SU-DHL-6 (cell line): Measurements from ENCODE around the gene SEPTIN10.

ENCODE experiments used
- H2AFZ ChIP-seq: fragments of 200-600 bp; sonication (generic); 2 replicates; pipeline ENCODE4 v1.6.1; 2014; ENCODE audit warnings: low read depth, mild to moderate bottlenecking, moderate library complexity, mixed read lengths, antibody characterized with exemption, low read length; ENCODE audit not compliant: severe bottlenecking
- H3F3A ChIP-seq: fragments of 200-600 bp; shearing (Covaris generic); 2 replicates; pipeline ENCODE4 v1.6.0; 2016; ENCODE audit warnings: antibody characterized with exemption, mild to moderate bottlenecking; ENCODE audit not compliant: insufficient read depth
- H3K27ac ChIP-seq: fragments of 200-600 bp; sonication (generic); 2 replicates; pipeline ENCODE4 v1.5.1; 2016; ENCODE audit warnings: low read depth, mild to moderate bottlenecking, low read length, moderate library complexity, mixed read lengths
- H3K27me3 ChIP-seq: fragments of 200-600 bp; sonication (generic), shearing (Covaris generic); 2 replicates; pipeline ENCODE4 v1.6.0; 2014; ENCODE audit warnings: mild to moderate bottlenecking, low read length
- H3K36me3 ChIP-seq: fragments of 200-600 bp; sonication (generic); 2 replicates; pipeline ENCODE4 v1.6.1; 2014; ENCODE audit warnings: mild to moderate bottlenecking, low read length, mixed read lengths
- H3K4me2 ChIP-seq: fragments of 300-600, 200-600 bp; shearing (Covaris generic), sonication (generic); 2 replicates; pipeline ENCODE4 v1.6.0; 2014; ENCODE audit warnings: low read length, low read depth, mild to moderate bottlenecking; ENCODE audit not compliant: poor library complexity, severe bottlenecking
- H3K4me3 ChIP-seq: fragments of 200-600 bp; sonication (generic); 2 replicates; pipeline ENCODE4 v1.5.1; 2014; ENCODE audit warnings: antibody characterized with exemption, low read length, mild to moderate bottlenecking, mixed read lengths; ENCODE audit not compliant: insufficient read depth, poor library complexity, severe bottlenecking
- H3K79me2 ChIP-seq: fragments of 200-600 bp; sonication (generic); 2 replicates; pipeline ENCODE4 v1.6.1; 2014; ENCODE audit warnings: mild to moderate bottlenecking, low read length, moderate library complexity; ENCODE audit not compliant: insufficient read depth
- H3K9ac ChIP-seq: fragments of 200-600 bp; sonication (generic); 2 replicates; pipeline ENCODE4 v1.7.0; 2014; ENCODE audit warnings: mild to moderate bottlenecking, low read length
- H3K9me2 ChIP-seq: fragments of 200-600 bp; sonication (generic); replicated peaks from 2 replicates; pipeline ENCODE4 v1.6.1; 2014; ENCODE audit warnings: low read length; ENCODE audit not compliant: insufficient read depth
- H3K9me3 ChIP-seq: fragments of 200-600 bp; sonication (generic); 2 replicates; pipeline ENCODE4 v1.6.1; 2014; ENCODE audit warnings: low read length, mixed read lengths; ENCODE audit not compliant: insufficient read depth
- H4K20me1 ChIP-seq: fragments of 200-600 bp; sonication (generic); 2 replicates; pipeline ENCODE4 v1.6.1; 2014; ENCODE audit warnings: low read depth, mild to moderate bottlenecking, antibody characterized with exemption, low read length, moderate library complexity, mixed read lengths
- CTCF ChIP-seq: fragments of 200-600 bp; sonication (generic); IDR thresholded peaks from one replicate; pipeline ENCODE4 v1.5.1; 2017; ENCODE audit warnings: antibody characterized with exemption, mild to moderate bottlenecking, low read length, moderate library complexity; ENCODE audit not compliant: insufficient read depth, poor library complexity, severe bottlenecking
- EZH2phosphoT487 ChIP-seq: fragments of 200-600 bp; sonication (generic), shearing (Covaris generic); conservative IDR thresholded peaks from 2 replicates; pipeline ENCODE4 v1.6.1; 2018; ENCODE audit warnings: mild to moderate bottlenecking, antibody characterized with exemption, low read length, moderate library complexity, mixed read lengths

SEPTIN10 gene

GRCh38 chr2:109527846-109528705, 85.7 kb downstream of the SEPTIN10 start:
- TF ChIP-seq CTCF (no peak), EZH2phosphoT487 (no peak)
- Histone ChIP-seq H3K9ac (no peak overlapping the region), H4K20me1 (no peaks in the 10 kb centered on the region), H3K36me3 (no peaks in the 10 kb centered on the region), H3F3A (no peaks in the 10 kb centered on the region), H3K4me3 (no peak overlapping the region), H3K9me2 (no peaks in the 10 kb centered on the region), H3K4me2 (no peak overlapping the region), H3K27ac (no peak overlapping the region), H3K79me2 (no peaks in the 10 kb centered on the region), H2AFZ (no peak overlapping the region), H3K27me3 (no peaks in the 10 kb centered on the region), H3K9me3 (no peaks in the 10 kb centered on the region)

- Histone ChIP-seq H3K27me3 (no peaks in the 10 kb centered on the region), H3K36me3 (no peaks in the 10 kb centered on the region), H3F3A (no peaks in the 10 kb centered on the region), H3K9ac (no peak overlapping the region), H3K4me3 (no peak overlapping the region), H4K20me1 (no peaks in the 10 kb centered on the region), H3K9me2 (no peaks in the 10 kb centered on the region), H2AFZ (no peak overlapping the region), H3K27ac (no peak overlapping the region), H3K4me2 (no peak overlapping the region), H3K9me3 (no peaks in the 10 kb centered on the region), H3K79me2 (no peaks in the 10 kb centered on the region)
- no peak for TF ChIP-seq EZH2phosphoT487
- TF ChIP-seq CTCF, result no peak
Measured at GRCh38 chr2:109527079-109527478, 86.7 kb downstream of the SEPTIN10 start.

GRCh38 chr2:109526442-109526970, 87.3 kb downstream of the SEPTIN10 start:
- Histone ChIP-seq H3K9me2 (no peaks in the 10 kb centered on the region), H4K20me1 (no peaks in the 10 kb centered on the region), H2AFZ (no peak overlapping the region), H3K9ac (no peak overlapping the region), H3K27me3 (no peaks in the 10 kb centered on the region), H3K9me3 (no peaks in the 10 kb centered on the region), H3F3A (no peaks in the 10 kb centered on the region), H3K36me3 (no peaks in the 10 kb centered on the region), H3K4me3 (no peak overlapping the region), H3K27ac (no peak overlapping the region), H3K79me2 (no peaks in the 10 kb centered on the region), H3K4me2 (no peak overlapping the region)
- TF ChIP-seq EZH2phosphoT487, result no peak
- no peak for TF ChIP-seq CTCF
